Colonic mucosa (tissue), 4 donors: ENCODE results near the gene POLR2J. TPM values are rescaled to one million over a fixed set of nuclear protein-coding genes. Genes with fewer than 3 reads are reported as not detected.

Source experiments
- DNase-seq: peaks from one replicate; pipeline ENCODE4 v3.0.0-alpha.2; 2020
- H3K27ac ChIP-seq: fragments of 200-600 bp; one replicate; pipeline ENCODE4 v1.8.0; 2021
- H3K27me3 ChIP-seq: fragments of 200-600 bp; one replicate; pipeline ENCODE4 v1.8.0; 2021
- H3K36me3 ChIP-seq: fragments of 200-600 bp; one replicate; pipeline ENCODE4 v1.8.0; 2021
- H3K4me1 ChIP-seq: fragments of 200-600 bp; one replicate; pipeline ENCODE4 v1.8.0; 2021; ENCODE audit warnings: mild to moderate bottlenecking
- H3K4me3 ChIP-seq: fragments of 200-600 bp; one replicate; pipeline ENCODE4 v1.8.0; 2021
- H3K9ac ChIP-seq, 2 donors: one replicate each; pipeline ENCODE4 v1.7.0; 2013; ENCODE audit warnings: control low read depth in 2 of 2, low read depth in 2 of 2, low read length in 2 of 2
- H3K9me3 ChIP-seq: fragments of 200-600 bp; one replicate; pipeline ENCODE4 v1.8.0; 2021
- intact Hi-C: fragments of 100-400 bp; cut with DNase I; formaldehyde crosslinking; loops from one replicate; pipeline ENCODE4 v1.14.1; 2022
- microRNA-seq: library from miRNA; unstranded; fragments of <30 nt; microRNA quantifications from one replicate; pipeline ENCODE4, GENCODE V29; 2019
- total RNA-seq, 2 donors: library from RNA; stranded (reverse); fragmentation: NEBNext Ultra II Directional in 1 of 2; extraction: Animal tissue kit (Norgen Biotek cat#: 25700) in 1 of 2; gene quantifications; one replicate each; pipeline ENCODE4 v1.2.1, GENCODE V29; 2021
- TF ChIP-seq, protein P1 (sequence below): fragments of 200-600 bp; IDR thresholded peaks from one replicate; pipeline ENCODE4 v1.8.0; 2022; ENCODE audit warnings: antibody characterized with exemption, mild to moderate bottlenecking
- donor health status: healthy.
- donor health status: DM: no; HTN: no; CAD: no.
- donor health status: DM: no; HTN: no; CAD: no.

Gene POLR2J
- total RNA-seq, 2 donors from 2014 or later, result 43.0 to 49.2 TPM

GRCh38 chr7:102424129-102424551, 54.6 kb downstream of the POLR2J start:
- H3K27ac ChIP-seq, result no peak overlapping the region
- H3K9me3 ChIP-seq, result no peaks in the 10 kb centered on the region
- no peak for DNase-seq
- no peaks in the 10 kb centered on the region for H3K4me1 ChIP-seq
- TF ChIP-seq, protein P1, sequence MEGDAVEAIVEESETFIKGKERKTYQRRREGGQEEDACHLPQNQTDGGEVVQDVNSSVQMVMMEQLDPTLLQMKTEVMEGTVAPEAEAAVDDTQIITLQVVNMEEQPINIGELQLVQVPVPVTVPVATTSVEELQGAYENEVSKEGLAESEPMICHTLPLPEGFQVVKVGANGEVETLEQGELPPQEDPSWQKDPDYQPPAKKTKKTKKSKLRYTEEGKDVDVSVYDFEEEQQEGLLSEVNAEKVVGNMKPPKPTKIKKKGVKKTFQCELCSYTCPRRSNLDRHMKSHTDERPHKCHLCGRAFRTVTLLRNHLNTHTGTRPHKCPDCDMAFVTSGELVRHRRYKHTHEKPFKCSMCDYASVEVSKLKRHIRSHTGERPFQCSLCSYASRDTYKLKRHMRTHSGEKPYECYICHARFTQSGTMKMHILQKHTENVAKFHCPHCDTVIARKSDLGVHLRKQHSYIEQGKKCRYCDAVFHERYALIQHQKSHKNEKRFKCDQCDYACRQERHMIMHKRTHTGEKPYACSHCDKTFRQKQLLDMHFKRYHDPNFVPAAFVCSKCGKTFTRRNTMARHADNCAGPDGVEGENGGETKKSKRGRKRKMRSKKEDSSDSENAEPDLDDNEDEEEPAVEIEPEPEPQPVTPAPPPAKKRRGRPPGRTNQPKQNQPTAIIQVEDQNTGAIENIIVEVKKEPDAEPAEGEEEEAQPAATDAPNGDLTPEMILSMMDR, result no peak
- no peaks in the 10 kb centered on the region for H3K27me3 ChIP-seq
- intact Hi-C loops, result no loop called here
- no peak overlapping the region for H3K4me3 ChIP-seq
- H3K36me3 ChIP-seq, result no peaks in the 10 kb centered on the region
- no peak overlapping the region for H3K9ac ChIP-seq

Small RNAs within 50 kb of the gene (microRNA-seq; reads per million reads assigned to microRNA genes)
- not detected for gene MIR4467
- 3.3 reads per million for gene MIR5090

Other genes starting within 250 kb of the POLR2J start
- 1 to 10 TPM; 3.1 to 5.0 TPM for gene SH2B2, start 192.1 kb downstream of the POLR2J start, total RNA-seq
- gene SPDYE6, start 122.5 kb downstream of the POLR2J start, total RNA-seq, result not detected
- gene PRKRIP1, start 82.6 kb downstream of the POLR2J start, total RNA-seq, result 10 to 100 TPM; 15.1 to 19.4 TPM
- gene ORAI2, start 45.3 kb downstream of the POLR2J start, total RNA-seq, result 1 to 10 TPM; 3.3 to 5.5 TPM
- gene ALKBH4, start 14.1 kb downstream of the POLR2J start, total RNA-seq, result 10 to 100 TPM in 1 of 2 donors, 1 to 10 TPM in 1; 9.7 to 14.1 TPM
- 10 to 100 TPM; 11.4 to 19.6 TPM for gene LRWD1, start 13.9 kb downstream of the POLR2J start, total RNA-seq
- 10 to 100 TPM; 13.2 to 30.0 TPM for gene RASA4B, start 38.9 kb upstream of the POLR2J start, total RNA-seq
- 10 to 100 TPM in 1 of 2 donors, 1 to 10 TPM in 1; 9.0 to 13.7 TPM for gene UPK3BL2, start 64.8 kb upstream of the POLR2J start, total RNA-seq
- gene SPDYE2, start 72.3 kb upstream of the POLR2J start, total RNA-seq, result not detected
- 10 to 100 TPM; 19.2 to 32.9 TPM for gene POLR2J3, start 93.7 kb upstream of the POLR2J start, total RNA-seq
- gene RASA4, start 137.8 kb upstream of the POLR2J start, total RNA-seq, result 10 to 100 TPM; 16.7 to 31.3 TPM
- 10 to 100 TPM in 1 of 2 donors, 1 to 10 TPM in 1; 9.1 to 21.9 TPM for gene UPK3BL1, start 163.9 kb upstream of the POLR2J start, total RNA-seq
- gene SPDYE2B, start 171.4 kb upstream of the POLR2J start, total RNA-seq, result not detected
- 10 to 100 TPM in 1 of 2 donors, 1 to 10 TPM in 1; 5.9 to 12.8 TPM for gene POLR2J2, start 192.7 kb upstream of the POLR2J start, total RNA-seq